GM18951 (cell line): Measurements from ENCODE around the gene OR9G4.

Source experiments
- POLR2A ChIP-seq: IDR thresholded peaks from 4 replicates; pipeline ENCODE4 v1.6.1; 2011; ENCODE audit warnings: mild to moderate bottlenecking; ENCODE audit not compliant: insufficient read length, insufficient read depth; ENCODE audit errors: extremely low read depth
- in situ Hi-C: fragments of 300-500 bp; cut with MboI; formaldehyde crosslinking; loops from one replicate; pipeline ENCODE4 v1.12.0; 2022; ENCODE audit warnings: low sequenced_read_pairs, mixed read lengths, inconsistent platforms; ENCODE audit not compliant: unreplicated experiment

OR9G4 gene

DNA sequence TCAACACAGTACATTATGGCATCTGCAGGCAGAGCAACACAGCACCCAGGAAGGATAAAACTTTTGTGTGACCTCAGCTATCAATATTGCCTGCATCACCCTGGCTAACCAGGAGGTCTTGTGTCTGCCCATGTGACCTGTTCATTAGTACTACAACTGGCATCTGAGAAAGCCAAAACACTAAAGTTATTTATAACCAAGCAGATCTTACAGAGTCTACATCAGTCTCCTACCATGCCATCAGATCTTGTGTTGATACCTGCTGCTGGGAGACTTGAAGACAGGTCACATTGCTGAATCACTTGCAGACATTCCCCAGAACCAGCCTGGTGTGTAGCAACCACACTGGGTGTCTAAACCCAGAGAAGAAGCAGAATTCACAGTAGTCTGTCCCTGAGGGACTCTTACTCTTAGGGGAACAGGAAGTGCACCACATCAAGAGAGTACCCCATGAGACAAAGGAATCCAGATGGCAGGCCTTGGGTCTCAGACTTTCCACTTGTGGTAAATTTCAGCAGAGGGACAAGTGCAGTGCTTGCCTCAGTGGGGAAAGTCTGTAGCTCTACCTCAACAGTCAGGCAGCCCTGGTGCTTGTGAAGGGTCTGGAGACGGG, 42.6 kb downstream of the OR9G4 start:
- in situ Hi-C loops = no loop called here
- no peak for TF ChIP-seq POLR2A

- no peak for TF ChIP-seq POLR2A
- in situ Hi-C loops = no loop called here
These were observed 47.5 kb downstream of the OR9G4 start for GRCh38 chr11:56700914-56701485.

DNA sequence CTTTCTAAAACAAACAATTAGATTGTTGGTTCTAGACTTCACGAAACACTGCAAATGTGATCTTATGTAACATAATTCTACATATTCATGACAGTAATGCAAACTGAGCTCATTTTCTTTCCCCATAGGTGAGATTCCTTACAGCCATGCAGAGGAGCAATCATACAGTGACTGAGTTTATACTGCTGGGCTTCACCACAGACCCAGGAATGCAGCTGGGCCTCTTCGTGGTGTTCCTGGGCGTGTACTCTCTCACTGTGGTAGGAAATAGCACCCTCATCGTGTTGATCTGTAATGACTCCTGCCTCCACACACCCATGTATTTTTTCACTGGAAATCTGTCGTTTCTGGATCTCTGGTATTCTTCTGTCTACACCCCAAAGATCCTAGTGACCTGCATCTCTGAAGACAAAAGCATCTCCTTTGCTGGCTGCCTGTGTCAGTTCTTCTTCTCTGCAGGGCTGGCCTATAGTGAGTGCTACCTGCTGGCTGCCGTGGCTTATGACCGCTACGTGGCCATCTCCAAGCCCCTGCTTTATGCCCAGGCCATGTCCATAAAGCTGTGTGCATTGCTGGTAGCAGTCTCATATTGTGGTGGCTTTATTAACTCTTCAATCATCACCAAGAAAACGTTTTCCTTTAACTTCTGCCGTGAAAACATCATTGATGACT, 48.1 kb downstream of the OR9G4 start:
- TF ChIP-seq POLR2A = no peak
- in situ Hi-C loops = no loop called here

- TF ChIP-seq POLR2A = no peak
- in situ Hi-C loops = no loop called here
These were observed 49.7 kb downstream of the OR9G4 start, which contains the start of gene OR9G1 for GRCh38 chr11:56698795-56699194. Gene OR9G1, plus strand, starts transcription at chr11:56699095. Its CDS starts 1,293 bp downstream, at chr11:56700388.

- no peak for TF ChIP-seq POLR2A
- in situ Hi-C loops = no loop called here
These were observed 55.1 kb downstream of the OR9G4 start for GRCh38 chr11:56693428-56693827.
